ENCODE data around the gene DOK7. TPM values are rescaled to one million over a fixed set of nuclear protein-coding genes. Genes with fewer than 3 reads are reported as not detected.

DOK7 gene
- total and polyA plus RNA-seq, 7 donors, result 0.85 to 1.9 (median 1.2) TPM; not detected in 4

- WGBS, 2 donors, result 93 to 98% methylated on average over 10 of the region's 10 CpGs
- Histone ChIP-seq H3K9me3 (no peaks in the 10 kb centered on the region), H3K27ac (no peak overlapping the region), H3K4me1 (peaks cover 0 to 7% (median 6%) of the 10 kb centered on the region in 4 donors), H3K4me3 (no peak overlapping the region), H3K36me3 (no peaks in the 10 kb centered on the region), H3K27me3 (peaks cover 5 to 37% (median 9%) of the 10 kb centered on the region in 3 donors)
- no peak for TF ChIP-seq EP300 (IDR thresholded peaks at IDR 0.05)
- TF ChIP-seq POLR2A (IDR thresholded peaks at IDR 0.05), result no peak
- no peak for TF ChIP-seq POLR2AphosphoS5 (IDR thresholded peaks at IDR 0.05)
- no peak for TF ChIP-seq CTCF (IDR thresholded peaks at IDR 0.05)
- no peak for DNase-seq
- intact Hi-C loops (cut with DNase I), result no loop called here
Measured at GRCh38 chr4:3468154-3468553, 5.0 kb downstream of the DOK7 start.

- intact Hi-C loops (cut with DNase I), result no loop called here
- H3K4me1 ChIP-seq, result peaks cover 0 to under 1% (median under 1%) of the 10 kb centered on the region in 4 donors
- H3K27me3 ChIP-seq, result peaks cover 0 to 35% (median 3%) of the 10 kb centered on the region in 3 donors
- DNase-seq, result no peak
- no peaks in the 10 kb centered on the region for H3K36me3 ChIP-seq
- H3K27ac ChIP-seq, result no peak overlapping the region
- TF ChIP-seq POLR2AphosphoS5 (IDR thresholded peaks at IDR 0.05) (no peak), EP300 (IDR thresholded peaks at IDR 0.05) (no peak)
- WGBS, 2 donors, result 92 to 98% methylated on average over 11 of the region's 11 CpGs
- H3K4me3 ChIP-seq, result no peak overlapping the region
- H3K9me3 ChIP-seq, result no peaks in the 10 kb centered on the region
Measured at GRCh38 chr4:3468804-3469203, 5.7 kb downstream of the DOK7 start.

GRCh38 chr4:3469386-3470243 is 6.5 kb downstream of the DOK7 start:
- no peak overlapping the region for H3K27ac ChIP-seq
- DNase-seq, result no peak
- no peak overlapping the region for H3K4me3 ChIP-seq
- H3K4me1 ChIP-seq, result no peaks in the 10 kb centered on the region
- H3K27me3 ChIP-seq, result peaks cover 0 to 34% (median 0%) of the 10 kb centered on the region in 3 donors
- TF ChIP-seq EP300 (IDR thresholded peaks at IDR 0.05) (no peak), CTCF (IDR thresholded peaks at IDR 0.05) (no peak), POLR2A (IDR thresholded peaks at IDR 0.05) (no peak), POLR2AphosphoS5 (IDR thresholded peaks at IDR 0.05) (no peak)
- 43 to 86% methylated on average over 31 of the region's 31 CpGs for WGBS, 2 donors
- no peaks in the 10 kb centered on the region for H3K36me3 ChIP-seq
- intact Hi-C loops (cut with DNase I), result no loop called here
- H3K9me3 ChIP-seq, result no peaks in the 10 kb centered on the region

- no peak for TF ChIP-seq POLR2AphosphoS5 (IDR thresholded peaks at IDR 0.05)
- TF ChIP-seq EP300 (IDR thresholded peaks at IDR 0.05), result no peak
- no peak for TF ChIP-seq CTCF (IDR thresholded peaks at IDR 0.05)
- no peak for TF ChIP-seq POLR2A (IDR thresholded peaks at IDR 0.05)
- whole genome bisulfite sequencing, 2 donors, result 17 to 67% methylated on average over 25 of the region's 25 CpGs
- DNase-seq, result no peak
- no peak overlapping the region for H3K4me3 ChIP-seq
- intact Hi-C loops (cut with DNase I), result no loop called here
- H3K9me3 ChIP-seq, result no peaks in the 10 kb centered on the region
- no peak overlapping the region for H3K27ac ChIP-seq
- H3K36me3 ChIP-seq, result no peaks in the 10 kb centered on the region
- no peaks in the 10 kb centered on the region for H3K4me1 ChIP-seq
- H3K27me3 ChIP-seq, result peaks cover 0 to 32% (median 0%) of the 10 kb centered on the region in 3 donors
Measured at GRCh38 chr4:3470244-3471097, 7.4 kb downstream of the DOK7 start.

Data from sigmoid colon (tissue), 7 donors.